Measurements from ENCODE around the gene MS4A7.
"Not testable (repeated sequence)": the region's sequence is repeated elsewhere in the genome, so short reads cannot be mapped to it uniquely, and the experiment has no call there.

The MS4A7 gene

GRCh38 chr11:60349990-60350389 is 28.3 kb upstream of the MS4A7 start:
- Histone ChIP-seq H3K27me3 (replicated peaks) (no peaks in the 10 kb centered on the region), H3K36me3 (replicated peaks) (no peaks in the 10 kb centered on the region), H3K4me3 (ENCODE audit: low read depth, low read length) (no peak overlapping the region), H3K27ac (no peak overlapping the region)
- no peak for TF ChIP-seq CTCF (IDR thresholded peaks at IDR 0.05; ENCODE audit: low read depth, low read length, missing control alignments)
- no peak for DNase-seq
- in situ Hi-C loops (cut with HindIII; ENCODE audit: low pct_ligation_motif_present, low sequenced_read_pairs) = no loop called here

GRCh38 chr11:60357771-60358170 is 20.6 kb upstream of the MS4A7 start:
- in situ Hi-C loops (cut with HindIII; ENCODE audit: low pct_ligation_motif_present, low sequenced_read_pairs) = no loop called here

GRCh38 chr11:60360621-60361020 is 17.7 kb upstream of the MS4A7 start:
- no peak for DNase-seq
- no peaks in the 10 kb centered on the region for H3K27me3 ChIP-seq (replicated peaks)
- H3K27ac ChIP-seq = no peak overlapping the region
- no peaks in the 10 kb centered on the region for H3K36me3 ChIP-seq (replicated peaks)
- TF ChIP-seq CTCF (IDR thresholded peaks at IDR 0.05; ENCODE audit: low read depth, low read length, missing control alignments) = no peak
- H3K4me3 ChIP-seq (ENCODE audit: low read depth, low read length) = no peak overlapping the region
- in situ Hi-C loops (cut with HindIII; ENCODE audit: low pct_ligation_motif_present, low sequenced_read_pairs) = no loop called here

More at GRCh38 chr11:60357771-60358170, 20.6 kb upstream of the MS4A7 start:
- Histone ChIP-seq H3K4me3 (ENCODE audit: low read depth, low read length) (no peak overlapping the region), H3K27me3 (replicated peaks) (no peaks in the 10 kb centered on the region), H3K36me3 (replicated peaks) (no peaks in the 10 kb centered on the region), H3K27ac (no peak overlapping the region)
- DNase-seq = no peak
- TF ChIP-seq CTCF (IDR thresholded peaks at IDR 0.05; ENCODE audit: low read depth, low read length, missing control alignments) = no peak

- no peak overlapping the region for H3K27ac ChIP-seq
- no peaks in the 10 kb centered on the region for H3K36me3 ChIP-seq (replicated peaks)
- in situ Hi-C loops (cut with HindIII; ENCODE audit: low pct_ligation_motif_present, low sequenced_read_pairs) = no loop called here
Observed at GRCh38 chr11:60362241-60362640, 16.1 kb upstream of the MS4A7 start.

GRCh38 chr11:60363542-60364470 is 14.5 kb upstream of the MS4A7 start:
- Histone ChIP-seq H3K4me3 (ENCODE audit: low read depth, low read length) (no peak overlapping the region), H3K27me3 (replicated peaks) (no peaks in the 10 kb centered on the region), H3K36me3 (replicated peaks) (no peaks in the 10 kb centered on the region), H3K27ac (no peak overlapping the region)
- peak; percentile 72 for TF ChIP-seq CTCF (IDR thresholded peaks at IDR 0.05; ENCODE audit: low read depth, low read length, missing control alignments)
- peak; percentile 59 for DNase-seq
- in situ Hi-C loops (cut with HindIII; ENCODE audit: low pct_ligation_motif_present, low sequenced_read_pairs) = no loop called here

More at GRCh38 chr11:60362241-60362640, 16.1 kb upstream of the MS4A7 start:
- no peak for TF ChIP-seq CTCF (IDR thresholded peaks at IDR 0.05; ENCODE audit: low read depth, low read length, missing control alignments)
- no peaks in the 10 kb centered on the region for H3K27me3 ChIP-seq (replicated peaks)
- H3K4me3 ChIP-seq (ENCODE audit: low read depth, low read length) = no peak overlapping the region
- no peak for DNase-seq

GRCh38 chr11:60366262-60366904 is 11.9 kb upstream of the MS4A7 start:
- H3K27ac ChIP-seq; H3K27me3 ChIP-seq (replicated peaks); H3K36me3 ChIP-seq (replicated peaks); in situ Hi-C loops (cut with HindIII; ENCODE audit: low pct_ligation_motif_present, low sequenced_read_pairs); DNase-seq; H3K4me3 ChIP-seq (ENCODE audit: low read depth, low read length): not testable (repeated sequence)

Data from brain microvascular endothelial cell (primary cell).